Keratinocyte (primary cell): ENCODE measurements around the gene WNT6. TPM values are rescaled to one million over a fixed set of nuclear protein-coding genes. Genes with fewer than 3 reads are reported as not detected.

Source experiments
- DNase-seq: peaks from one replicate; pipeline ENCODE4 v3.0.0-alpha.2; 2011; ENCODE audit warnings: low read depth, missing footprints, low spot score
- FAIRE-seq: peaks from 2 replicates; lab custom pipeline; 2011; peaks lifted over from hg19 to GRCh38; lab: Jason Lieb, UNC
- H2AFZ ChIP-seq: 2 replicates; pipeline ENCODE4 v1.6.0; 2012; ENCODE audit warnings: low read length, control low read depth, inconsistent platforms; ENCODE audit not compliant: control insufficient read depth
- H3K27ac ChIP-seq: 2 replicates; pipeline ENCODE4 v1.5.1; 2011; ENCODE audit warnings: low read length; ENCODE audit not compliant: control insufficient read depth, insufficient read depth
- H3K27me3 ChIP-seq: 3 replicates; pipeline ENCODE4 v1.6.0; 2011; ENCODE audit warnings: low read length; ENCODE audit not compliant: control insufficient read depth, insufficient read depth; ENCODE audit errors: extremely low read depth
- H3K36me3 ChIP-seq, 2 experiments: 2 replicates in 1 of 2; 3 replicates in 1 of 2; pipeline ENCODE4 v1.5.1; 2011; ENCODE audit warnings: low read length in 2 of 2, mild to moderate bottlenecking in 1 of 2; ENCODE audit not compliant: control insufficient read depth in 2 of 2, insufficient read depth in 2 of 2; ENCODE audit errors: extremely low read depth in 1 of 2
- H3K4me1 ChIP-seq: 3 replicates; pipeline ENCODE4 v1.5.1; 2011; ENCODE audit warnings: low read length; ENCODE audit not compliant: control insufficient read depth, insufficient read depth; ENCODE audit errors: extremely low read depth
- H3K4me2 ChIP-seq: 3 replicates; pipeline ENCODE4 v1.6.0; 2011; ENCODE audit warnings: low read depth, low read length; ENCODE audit not compliant: control insufficient read depth, insufficient read depth; ENCODE audit errors: extremely low read depth
- H3K4me3 ChIP-seq, 3 experiments: fragments of 200-600 bp in 1 of 3; sonication (generic) in 1 of 3; 2 replicates in 2 of 3; 3 replicates in 1 of 3; pipeline ENCODE4 v1.5.1; 2011 to 2016; ENCODE audit warnings: low read length in 3 of 3, mild to moderate bottlenecking in 3 of 3, control low read depth in 2 of 3, inconsistent platforms in 1 of 3, low read depth in 1 of 3, mixed read lengths in 1 of 3, mixed run types in 1 of 3, moderate library complexity in 1 of 3; ENCODE audit not compliant: control insufficient read depth in 2 of 3, insufficient read depth in 2 of 3; ENCODE audit errors: extremely low read depth in 1 of 3
- H3K79me2 ChIP-seq: 2 replicates; pipeline ENCODE4 v1.6.0; 2012; ENCODE audit warnings: low read length; ENCODE audit not compliant: control insufficient read depth, insufficient read depth
- H3K9ac ChIP-seq: 3 replicates; pipeline ENCODE4 v1.6.0; 2011; ENCODE audit warnings: low read length; ENCODE audit not compliant: control insufficient read depth, insufficient read depth; ENCODE audit errors: extremely low read depth
- H3K9me1 ChIP-seq: 3 replicates; pipeline ENCODE4 v1.6.0; 2011; ENCODE audit warnings: low read length; ENCODE audit not compliant: control insufficient read depth, insufficient read depth; ENCODE audit errors: extremely low read depth
- H3K9me3 ChIP-seq: 2 replicates; pipeline ENCODE4 v1.5.1; 2012; ENCODE audit warnings: low read depth, low read length; ENCODE audit not compliant: control insufficient read depth
- H4K20me1 ChIP-seq: 3 replicates; pipeline ENCODE4 v1.6.0; 2011; ENCODE audit warnings: low read length; ENCODE audit not compliant: control insufficient read depth, insufficient read depth; ENCODE audit errors: extremely low read depth
- EZH2 ChIP-seq: IDR thresholded peaks from one replicate; pipeline ENCODE4 v1.6.1; 2012; ENCODE audit warnings: inconsistent platforms, mild to moderate bottlenecking, low read length, moderate library complexity
- dilution Hi-C: fragments of 300-500 bp; cut with MboI; formaldehyde crosslinking; loops from one replicate; pipeline ENCODE4 v1.7.0; 2020; ENCODE audit warnings: low sequenced_read_pairs; ENCODE audit not compliant: extremely low pct_ligation_motif_present
- polyA plus RNA-seq, 5 experiments: library from polyadenylated mRNA; depleted of rRNA in 3 of 5; stranded (reverse) in 3 of 5; stranded (forward) in 1 of 5; unstranded in 1 of 5; fragments of >200 nt; gene quantifications; 1 replicate in 1 of 5; 2 replicates in 3 of 5; 3 replicates in 1 of 5; pipeline versions ENCODE4 v1.2.1 to v1.2.3, GENCODE V29; 2011 to 2012; ENCODE audit warnings: missing spikeins in 2 of 5, low read depth in 1 of 5, low replicate concordance in 1 of 5
- TF ChIP-seq, protein P1 (sequence below), 3 experiments: IDR thresholded peaks in 1 of 3; conservative IDR thresholded peaks in 1 of 3; optimal IDR thresholded peaks in 1 of 3; 2 replicates in 2 of 3; 3 replicates in 1 of 3; pipeline versions ENCODE3 to v1.5.1; 2011; ENCODE audit warnings: low read length in 3 of 3, mild to moderate bottlenecking in 3 of 3, moderate library complexity in 2 of 3, control low read depth in 1 of 3, inconsistent platforms in 1 of 3; ENCODE audit not compliant: insufficient read depth in 2 of 3; ENCODE audit errors: extremely low read depth in 1 of 3

The WNT6 gene
- polyA plus RNA-seq, 1 donor (not counting 4 experiments of a cell fraction or from before 2014, with no cell fraction given), result not detected

- Histone ChIP-seq H3K27ac (no peak overlapping the region), H3K9me1 (peaks cover 2% of the 10 kb centered on the region), H3K79me2 (no peaks in the 10 kb centered on the region), H2AFZ (no peak overlapping the region), H3K9ac (no peak overlapping the region), H3K9me3 (no peaks in the 10 kb centered on the region), H3K4me3 (no peak overlapping the region), H3K27me3 (peaks cover 7% of the 10 kb centered on the region), H3K4me1 (peaks cover 39% of the 10 kb centered on the region), H3K4me2 (no peak overlapping the region), H4K20me1 (no peaks in the 10 kb centered on the region), H3K36me3 (no peaks in the 10 kb centered on the region)
- dilution Hi-C loops, result no loop called here
- FAIRE-seq (no peak), DNase-seq (no peak)
- no peak for TF ChIP-seq EZH2
- TF ChIP-seq, protein P1, sequence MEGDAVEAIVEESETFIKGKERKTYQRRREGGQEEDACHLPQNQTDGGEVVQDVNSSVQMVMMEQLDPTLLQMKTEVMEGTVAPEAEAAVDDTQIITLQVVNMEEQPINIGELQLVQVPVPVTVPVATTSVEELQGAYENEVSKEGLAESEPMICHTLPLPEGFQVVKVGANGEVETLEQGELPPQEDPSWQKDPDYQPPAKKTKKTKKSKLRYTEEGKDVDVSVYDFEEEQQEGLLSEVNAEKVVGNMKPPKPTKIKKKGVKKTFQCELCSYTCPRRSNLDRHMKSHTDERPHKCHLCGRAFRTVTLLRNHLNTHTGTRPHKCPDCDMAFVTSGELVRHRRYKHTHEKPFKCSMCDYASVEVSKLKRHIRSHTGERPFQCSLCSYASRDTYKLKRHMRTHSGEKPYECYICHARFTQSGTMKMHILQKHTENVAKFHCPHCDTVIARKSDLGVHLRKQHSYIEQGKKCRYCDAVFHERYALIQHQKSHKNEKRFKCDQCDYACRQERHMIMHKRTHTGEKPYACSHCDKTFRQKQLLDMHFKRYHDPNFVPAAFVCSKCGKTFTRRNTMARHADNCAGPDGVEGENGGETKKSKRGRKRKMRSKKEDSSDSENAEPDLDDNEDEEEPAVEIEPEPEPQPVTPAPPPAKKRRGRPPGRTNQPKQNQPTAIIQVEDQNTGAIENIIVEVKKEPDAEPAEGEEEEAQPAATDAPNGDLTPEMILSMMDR (optimal IDR thresholded peaks at IDR 0.05 in 1 of 3, IDR thresholded peaks at IDR 0.05 in 1 of 3, conservative IDR thresholded peaks at IDR 0.05 in 1 of 3; ENCODE audit: extremely low read depth in 1 of 3, insufficient read depth in 2 of 3, low read length in 3 of 3), result no peak
These were observed 19.5 kb downstream of the WNT6 start for GRCh38 chr2:218878926-218879761.

DNA sequence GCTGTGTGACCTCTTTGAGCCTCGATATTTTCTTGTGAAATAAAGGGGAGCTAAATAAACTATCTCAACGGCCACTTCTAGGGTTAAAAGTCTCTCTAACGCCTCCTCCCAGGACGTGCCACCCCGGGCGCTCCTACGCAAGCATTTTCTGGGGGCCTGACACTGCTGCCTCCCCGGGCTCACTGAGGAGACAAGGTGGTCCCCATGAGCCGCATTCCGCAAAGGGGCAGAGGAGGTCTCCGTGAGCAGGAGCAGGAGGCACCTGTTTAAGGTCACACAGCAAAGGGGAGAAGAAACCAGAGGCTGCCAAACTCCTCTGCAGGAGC lies 20.1 kb downstream of the WNT6 start:
- TF ChIP-seq EZH2, result no peak
- TF ChIP-seq, protein P1 (optimal IDR thresholded peaks at IDR 0.05 in 1 of 3, IDR thresholded peaks at IDR 0.05 in 1 of 3, conservative IDR thresholded peaks at IDR 0.05 in 1 of 3; ENCODE audit: extremely low read depth in 1 of 3, insufficient read depth in 2 of 3, low read length in 3 of 3), result no peak
- Histone ChIP-seq H3K4me1 (peaks cover 44% of the 10 kb centered on the region), H3K4me3 (peak overlapping the region in 1 of 3 experiments; percentile 45), H3K9me3 (no peaks in the 10 kb centered on the region), H3K36me3 (no peaks in the 10 kb centered on the region), H4K20me1 (no peaks in the 10 kb centered on the region), H3K9me1 (peaks cover 2% of the 10 kb centered on the region), H3K4me2 (peak overlapping the region; percentile 71), H3K27me3 (peaks cover 6% of the 10 kb centered on the region), H3K9ac (no peak overlapping the region), H3K79me2 (no peaks in the 10 kb centered on the region), H2AFZ (no peak overlapping the region), H3K27ac (no peak overlapping the region)
- no peak for DNase-seq
- dilution Hi-C loops, result no loop called here
- FAIRE-seq, result no peak
